GM18502 (cell line): ENCODE results near the gene DHRSX.
"Not testable (repeated sequence)": the region's sequence is repeated elsewhere in the genome, so short reads cannot be mapped to it uniquely, and the experiment has no call there.

Experiments used
- ATAC-seq: cut with Tn5 transposase; IDR thresholded peaks from one replicate; pipeline ENCODE4 v1.9.1; 2021; ENCODE audit warnings: mild to moderate bottlenecking; ENCODE audit not compliant: unreplicated experiment, poor library complexity

Gene DHRSX

GRCh38 chrX:2406891-2407518 is 93.8 kb downstream of the DHRSX start:
- ATAC-seq, result no peak

- no peak for ATAC-seq
These were observed 96.0 kb downstream of the DHRSX start for GRCh38 chrX:2404776-2405175.

- no peak for ATAC-seq
These were observed 98.5 kb downstream of the DHRSX start for GRCh38 chrX:2402361-2402690.

GRCh38 chrX:2401590-2402360 is 99.0 kb downstream of the DHRSX start:
- ATAC-seq, result no peak

GRCh38 chrX:2401201-2401589 is 99.6 kb downstream of the DHRSX start:
- ATAC-seq, result no peak

- ATAC-seq, result no peak
These were observed 102.6 kb downstream of the DHRSX start for GRCh38 chrX:2398064-2398656.

- no peak for ATAC-seq
These were observed 103.3 kb downstream of the DHRSX start for GRCh38 chrX:2397229-2398063.

GRCh38 chrX:2395261-2395992 is 105.3 kb downstream of the DHRSX start:
- no peak for ATAC-seq

GRCh38 chrX:2391869-2392606 is 108.7 kb downstream of the DHRSX start:
- no peak for ATAC-seq

- ATAC-seq, result no peak
These were observed 110.0 kb downstream of the DHRSX start for GRCh38 chrX:2390754-2391153.

- ATAC-seq, result not testable (repeated sequence)
These were observed 111.0 kb downstream of the DHRSX start for GRCh38 chrX:2389731-2390130.

- ATAC-seq, result no peak
These were observed 111.5 kb downstream of the DHRSX start for GRCh38 chrX:2389324-2389723.

- ATAC-seq, result no peak
These were observed 112.1 kb downstream of the DHRSX start for GRCh38 chrX:2388669-2389068.

GRCh38 chrX:2387614-2388239 is 113.0 kb downstream of the DHRSX start:
- ATAC-seq, result no peak

GRCh38 chrX:2385224-2385623 is 115.6 kb downstream of the DHRSX start:
- no peak for ATAC-seq

- no peak for ATAC-seq
These were observed 116.3 kb downstream of the DHRSX start for GRCh38 chrX:2384486-2384885.

- ATAC-seq, result no peak
These were observed 117.0 kb downstream of the DHRSX start for GRCh38 chrX:2383735-2384134.

GRCh38 chrX:2383144-2383543 is 117.6 kb downstream of the DHRSX start:
- ATAC-seq, result no peak

GRCh38 chrX:2382433-2383048 is 118.2 kb downstream of the DHRSX start:
- not testable (repeated sequence) for ATAC-seq
